ENCODE data around the gene RNF103. TPM values are rescaled to one million over a fixed set of nuclear protein-coding genes. Genes with fewer than 3 reads are reported as not detected.

The RNF103 gene
- polyA plus RNA-seq, 1 of the 3 experiments (the other 2 are of a cell fraction) = 7.0 TPM

- no peak for TF ChIP-seq ZBTB33 (IDR thresholded peaks at IDR 0.05; ENCODE audit: borderline replicate concordance, low read depth)
- no peak for TF ChIP-seq MEF2A (IDR thresholded peaks at IDR 0.05; ENCODE audit: borderline replicate concordance, low read depth)
These were observed 1.1 kb downstream of the RNF103 start (continued) for GRCh38 chr2:86622519-86623042.

GRCh38 chr2:86621280-86621943, 2.3 kb downstream of the RNF103 start:
- peak overlapping the region; percentile 43 to 83; a peak in 3 of 4 replicates for H3K27ac ChIP-seq (ENCODE audit: low read depth in 2 of 2, low read length in 1 of 2)
- peaks cover 22 to 38% of the 10 kb centered on the region in 2 experiments for H3K36me3 ChIP-seq (replicated peaks in 1 of 2; ENCODE audit: control insufficient read depth in 1 of 2, insufficient read depth in 2 of 2, low read length in 1 of 2)
- H3K4me1 ChIP-seq (ENCODE audit: control insufficient read depth in 1 of 2, insufficient read depth in 2 of 2, low read depth in 1 of 2, low read length in 1 of 2) = peaks cover 3 to 7% of the 10 kb centered on the region in 2 experiments; a peak in 2 of 4 replicates
- H3K27me3 ChIP-seq (ENCODE audit: insufficient read depth) = no peaks in the 10 kb centered on the region
- DNase-seq = no peak
- CTCF ChIA-PET = interaction anchor here (1.7 kb wide), 1 partner anchor 58 kb away, joined by 5 read pairs; the partner anchor contains the start of gene CHMP3
- no peak for TF ChIP-seq YY1 (IDR thresholded peaks at IDR 0.05; ENCODE audit: low read depth)
- TF ChIP-seq SMC3 (IDR thresholded peaks at IDR 0.05; ENCODE audit: low read depth, low read length) = no peak
- peak; percentile 38; the same call in 1 of the 2 replicates for TF ChIP-seq ELF1 (IDR thresholded peaks at IDR 0.05)
- 0 out of 2 replicates have a peak, but pooled peaks have one; percentile 18 for TF ChIP-seq GATA2 (CRISPR knock-in tag; IDR thresholded peaks at IDR 0.05)
- TF ChIP-seq TCF12 (IDR thresholded peaks at IDR 0.05) = 0 out of 2 replicates have a peak, but pooled peaks have one; percentile 8
- peak overlapping the region; percentile 95 for H3K9ac ChIP-seq
- POLR2A ChIA-PET = no interaction called here
- H3K79me2 ChIP-seq (ENCODE audit: insufficient read depth) = peaks cover 58% of the 10 kb centered on the region
- 22% methylated on average over 6 of the region's 6 CpGs for WGBS (ENCODE audit: low lambda C conversion rate)
- peak overlapping the region; percentile 90 to 99 for H3K4me3 ChIP-seq (ENCODE audit: low read depth in 2 of 2, low read length in 1 of 2)
- H3K9me2 ChIP-seq = no peaks in the 10 kb centered on the region
- peak overlapping the region; percentile 95 for H3K4me2 ChIP-seq
- peaks cover 13% of the 10 kb centered on the region for H4K20me1 ChIP-seq (ENCODE audit: insufficient read depth)
- peak overlapping the region; percentile 90; the same call in 1 of the 2 replicates for H2AFZ ChIP-seq (ENCODE audit: low read depth)
- no peaks in the 10 kb centered on the region for H3K9me3 ChIP-seq
- H3F3A ChIP-seq (replicated peaks; ENCODE audit: insufficient read depth) = peaks cover 4% of the 10 kb centered on the region

- Histone ChIP-seq H3K9me3 (no peaks in the 10 kb centered on the region), H3K9ac (no peak overlapping the region), H3K27ac (ENCODE audit: low read depth in 2 of 2, low read length in 1 of 2) (no peak overlapping the region), H3K79me2 (ENCODE audit: insufficient read depth) (peaks cover 66% of the 10 kb centered on the region), H3K4me1 (ENCODE audit: control insufficient read depth in 1 of 2, insufficient read depth in 2 of 2, low read depth in 1 of 2, low read length in 1 of 2) (peaks cover 3 to 5% of the 10 kb centered on the region in 2 experiments; a peak in 1 of 4 replicates), H3K4me3 (ENCODE audit: low read depth in 2 of 2, low read length in 1 of 2) (no peak overlapping the region), H2AFZ (ENCODE audit: low read depth) (no peak overlapping the region), H4K20me1 (ENCODE audit: insufficient read depth) (peaks cover 13% of the 10 kb centered on the region), H3K4me2 (no peak overlapping the region), H3K36me3 (replicated peaks in 1 of 2; ENCODE audit: control insufficient read depth in 1 of 2, insufficient read depth in 2 of 2, low read length in 1 of 2) (peaks cover 49 to 63% of the 10 kb centered on the region in 2 experiments), H3F3A (replicated peaks; ENCODE audit: insufficient read depth) (peaks cover 4% of the 10 kb centered on the region), H3K9me2 (no peaks in the 10 kb centered on the region), H3K27me3 (ENCODE audit: insufficient read depth) (no peaks in the 10 kb centered on the region)
- DNase-seq = no peak
- ChIA-PET CTCF (no interaction called here), POLR2A (no interaction called here)
- TF ChIP-seq FOXJ3 (CRISPR knock-in tag; IDR thresholded peaks at IDR 0.05) = no peak
- TF ChIP-seq GATA2 (CRISPR knock-in tag; IDR thresholded peaks at IDR 0.05) = no peak
- TF ChIP-seq CTCF (IDR thresholded peaks at IDR 0.05) = no peak
- TF ChIP-seq ELF1 (IDR thresholded peaks at IDR 0.05) = no peak
- no peak for TF ChIP-seq TAF1 (IDR thresholded peaks at IDR 0.05; ENCODE audit: borderline replicate concordance, low read depth, low read length)
- TF ChIP-seq YY1 (IDR thresholded peaks at IDR 0.05; ENCODE audit: low read depth) = no peak
- no peak for TF ChIP-seq EP300 (IDR thresholded peaks at IDR 0.05; ENCODE audit: borderline replicate concordance in 1 of 2, low read depth in 1 of 2, low read length in 1 of 2)
- TF ChIP-seq FOXM1 (IDR thresholded peaks at IDR 0.05; ENCODE audit: low read depth) = no peak
- no peak for TF ChIP-seq TEAD4 (IDR thresholded peaks at IDR 0.05; ENCODE audit: borderline replicate concordance, insufficient read depth)
- no peak for TF ChIP-seq POLR2AphosphoS5 (IDR thresholded peaks at IDR 0.05; ENCODE audit: low read depth, low read length)
- no peak for TF ChIP-seq ZBTB33 (IDR thresholded peaks at IDR 0.05; ENCODE audit: borderline replicate concordance, low read depth)
- no peak for TF ChIP-seq PBX3 (IDR thresholded peaks at IDR 0.05)
- TF ChIP-seq USF2 (IDR thresholded peaks at IDR 0.05; ENCODE audit: borderline replicate concordance, low read depth, low read length) = no peak
These were observed 5.9 kb downstream of the RNF103 start for GRCh38 chr2:86617738-86618137.

Data from SK-N-SH (cell line).